Transverse colon (tissue), 4 donors: ENCODE results near the gene PRRT3. TPM values are rescaled to one million over a fixed set of nuclear protein-coding genes. Genes with fewer than 3 reads are reported as not detected.

ENCODE experiments used
- DNase-seq: peaks from one replicate; pipeline ENCODE4 v3.0.0-alpha.2; 2019
- H3K27ac ChIP-seq, 4 donors: fragments of 200-600 bp; sonication (generic); 2 replicates each; pipeline ENCODE4 v1.5.1; 2016 to 2018; ENCODE audit warnings: inconsistent platforms in 4 of 4
- H3K27me3 ChIP-seq: fragments of 200-600 bp; sonication (generic); 2 replicates; pipeline ENCODE4 v1.5.1; 2017; ENCODE audit warnings: inconsistent platforms
- H3K36me3 ChIP-seq, 4 donors: fragments of 200-600 bp; sonication (generic); 2 replicates each; pipeline ENCODE4 v1.5.1; 2017 to 2019; ENCODE audit warnings: inconsistent platforms in 4 of 4
- H3K4me1 ChIP-seq, 4 donors: fragments of 200-600 bp; sonication (generic); 2 replicates each; pipeline ENCODE4 v1.5.1; 2017 to 2020; ENCODE audit warnings: inconsistent platforms in 4 of 4
- H3K4me3 ChIP-seq, 4 donors: fragments of 200-600 bp; sonication (generic); 1 replicate in 1 of 4; 2 replicates in 3 of 4; pipeline versions ENCODE4 v1.5.1 to v1.6.1; 2017 to 2019; ENCODE audit warnings: inconsistent platforms in 4 of 4
- H3K9me3 ChIP-seq, 2 donors: fragments of 200-600 bp; sonication (generic); 2 replicates each; pipeline ENCODE4 v1.5.1; 2017 to 2019; ENCODE audit warnings: inconsistent platforms in 2 of 2
- CTCF ChIP-seq, 5 experiments: fragments of 200-600 bp in 3 of 5; fragments of 450-650 bp in 2 of 5; sonication (generic) in 3 of 5; IDR thresholded peaks; 1 replicate in 2 of 5; 2 replicates in 3 of 5; pipeline ENCODE4 v1.5.1; 2016 to 2017; ENCODE audit warnings: antibody characterized with exemption in 5 of 5, inconsistent platforms in 3 of 5, mild to moderate bottlenecking in 2 of 5, moderate library complexity in 1 of 5
- EP300 ChIP-seq: sonication (generic); formaldehyde crosslinking; IDR thresholded peaks from one replicate; pipeline ENCODE4 v1.6.1; 2017; ENCODE audit warnings: antibody characterized with exemption, low read depth
- POLR2A ChIP-seq: fragments of 450-650 bp; IDR thresholded peaks from one replicate; pipeline ENCODE4 v1.6.1; 2016; ENCODE audit warnings: antibody characterized with exemption, mild to moderate bottlenecking, moderate library complexity
- POLR2AphosphoS5 ChIP-seq, 3 donors: sonication (generic); formaldehyde crosslinking; IDR thresholded peaks; one replicate each; pipeline ENCODE4 v1.6.1; 2016; ENCODE audit warnings: antibody characterized with exemption in 3 of 3
- WGBS, 2 donors: methylation state at CpG; one replicate each; pipeline ENCODE4 v1.1.5; 2018; ENCODE audit warnings: low coverage in 1 of 2; 5-methylcytosine and 5-hydroxymethylcytosine counted together
- in situ Hi-C, 4 donors: fragments of 200-750 bp; cut with MboI; loops; one replicate each; pipeline versions ENCODE4 v1.15.0 to v1.15.1; 2017; ENCODE audit warnings: low sequenced_read_pairs in 3 of 4, low pct_ligation_motif_present in 1 of 4, low pct_unique_long_range_greater_than_20kb in 1 of 4
- intact Hi-C: fragments of 100-400 bp; cut with DNase I; formaldehyde crosslinking; loops from one replicate; pipeline ENCODE4 v1.15.1; 2023; ENCODE audit warnings: low total_unique reads
- total RNA-seq, 4 donors: library from RNA; depleted of rRNA; stranded (reverse); fragments of >200 nt; gene quantifications; one replicate each; pipeline ENCODE4 v1.1.0, GENCODE V29; 2016

PRRT3 gene
- total RNA-seq, 4 donors from 2014 or later = 0.20 to 3.0 (median 1.6) TPM

- TF ChIP-seq EP300 = no peak
- TF ChIP-seq POLR2A = no peak
- no peak for TF ChIP-seq CTCF (IDR thresholded peaks at IDR 0.05)
- TF ChIP-seq POLR2AphosphoS5 (IDR thresholded peaks at IDR 0.05) = no peak
- no peaks in the 10 kb centered on the region for H3K9me3 ChIP-seq
- peaks cover 5 to 20% (median 12%) of the 10 kb centered on the region in 4 donors for H3K4me1 ChIP-seq
- WGBS, 2 donors = 78% methylated on average over 5 of the region's 5 CpGs; no CpG with 5 or more reads in 1 of the 2 donors
- in situ Hi-C loops (no loop called here), intact Hi-C loops (no loop called here)
- no peak overlapping the region for H3K27ac ChIP-seq
- H3K27me3 ChIP-seq = no peaks in the 10 kb centered on the region
- no peak overlapping the region for H3K4me3 ChIP-seq
- H3K36me3 ChIP-seq = peaks cover 0 to 6% (median 0%) of the 10 kb centered on the region in 4 donors
- no peak for DNase-seq
Observed at GRCh38 chr3:9906480-9906879, 45.7 kb downstream of the PRRT3 start.

DNA sequence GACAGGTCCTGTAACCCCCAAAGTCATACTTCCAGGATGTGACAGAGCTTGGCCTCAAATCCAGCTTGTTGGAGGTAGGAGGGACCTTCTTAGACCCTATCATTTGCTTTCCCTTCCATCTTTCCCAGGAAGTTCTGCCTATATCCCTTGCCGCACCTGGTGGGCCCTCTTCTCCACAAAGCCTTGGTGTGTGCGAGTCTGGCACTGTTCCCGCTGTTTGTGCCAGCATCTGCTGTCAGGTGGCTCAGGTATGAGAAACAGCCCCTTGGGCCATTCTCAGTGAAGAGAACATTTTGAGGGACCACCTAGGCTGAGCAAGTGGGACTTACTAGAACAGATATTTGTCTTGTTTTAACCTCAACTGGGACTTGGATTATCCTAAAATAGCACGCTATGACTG, 48.3 kb downstream of the PRRT3 start:
- Histone ChIP-seq H3K9me3 (no peaks in the 10 kb centered on the region), H3K27ac (peak overlapping the region; percentile 79 to 94 (median 86)), H3K27me3 (no peaks in the 10 kb centered on the region), H3K4me3 (peak overlapping the region in 3 of 4 donors; percentile 29 to 55 (median 42)), H3K36me3 (peaks cover 0 to 6% (median 0%) of the 10 kb centered on the region in 4 donors), H3K4me1 (peaks cover 5 to 29% (median 22%) of the 10 kb centered on the region in 4 donors)
- in situ Hi-C loops (no loop called here), intact Hi-C loops (no loop called here)
- DNase-seq = no peak
- no peak for TF ChIP-seq POLR2A
- TF ChIP-seq POLR2AphosphoS5 (IDR thresholded peaks at IDR 0.05) = no peak
- TF ChIP-seq EP300 = no peak
- TF ChIP-seq CTCF (IDR thresholded peaks at IDR 0.05) = no peak
- 64 to 100% methylated on average over 1 to 4 of the region's 4 CpGs for WGBS, 2 donors

DNA sequence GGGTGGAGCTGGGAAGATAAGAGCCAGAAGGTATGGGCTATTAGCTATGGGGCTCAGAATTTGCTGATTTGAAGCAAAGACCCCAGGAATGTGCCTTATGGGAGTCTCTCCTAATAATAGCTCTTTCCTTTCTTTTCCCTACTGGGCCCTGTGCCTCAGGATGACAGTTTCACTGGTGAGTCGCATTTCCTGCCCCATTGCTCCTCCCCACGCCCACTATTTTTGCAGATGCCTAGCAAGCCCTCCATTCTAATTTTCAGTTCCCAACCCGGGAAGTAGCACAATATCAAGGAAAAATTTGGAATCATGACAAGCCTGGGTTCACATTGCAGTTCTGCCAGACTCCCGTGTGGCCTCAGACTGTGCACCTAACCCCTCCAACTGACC, 49.0 kb downstream of the PRRT3 start:
- DNase-seq = no peak
- H3K4me1 ChIP-seq = peaks cover 8 to 36% (median 29%) of the 10 kb centered on the region in 4 donors
- no peak for TF ChIP-seq POLR2AphosphoS5 (IDR thresholded peaks at IDR 0.05)
- no peak for TF ChIP-seq EP300
- TF ChIP-seq POLR2A = no peak
- no peak for TF ChIP-seq CTCF (IDR thresholded peaks at IDR 0.05)
- intact Hi-C loops (no loop called here), in situ Hi-C loops (no loop called here)
- peaks cover 0 to 6% (median 0%) of the 10 kb centered on the region in 4 donors for H3K36me3 ChIP-seq
- no peaks in the 10 kb centered on the region for H3K9me3 ChIP-seq
- peak overlapping the region; percentile 3 to 55 (median 36) for H3K4me3 ChIP-seq
- peak overlapping the region; percentile 79 to 94 (median 86) for H3K27ac ChIP-seq
- H3K27me3 ChIP-seq = no peaks in the 10 kb centered on the region
- WGBS, 2 donors = 18% methylated on average over 4 of the region's 4 CpGs; no CpG with 5 or more reads in 1 of the 2 donors

- Histone ChIP-seq H3K4me3 (peak within 1 kb of the TSS; percentile 3 to 55 (median 36)), H3K36me3 (peaks cover 0 to 6% (median 0%) of the 10 kb centered on the region in 4 donors), H3K4me1 (peaks cover 8 to 42% (median 35%) of the 10 kb centered on the region in 4 donors), H3K27me3 (no peaks in the 10 kb centered on the region), H3K9me3 (no peaks in the 10 kb centered on the region), H3K27ac (peak within 1 kb of the TSS; percentile 79 to 94 (median 86))
- 35% methylated on average over 8 of the region's 13 CpGs; no CpG with 5 or more reads in 1 of the 2 donors for WGBS, 2 donors
- in situ Hi-C loops (no loop called here), intact Hi-C loops (no loop called here)
- peak; percentile 82 for DNase-seq
- TF ChIP-seq EP300 = no peak
- TF ChIP-seq POLR2A = peak; percentile 78
- peak; percentile 62 to 82 (median 82) for TF ChIP-seq POLR2AphosphoS5 (IDR thresholded peaks at IDR 0.05)
- no peak for TF ChIP-seq CTCF (IDR thresholded peaks at IDR 0.05)
Observed at GRCh38 chr3:9902372-9903237, 49.6 kb downstream of the PRRT3 start, which contains the start of gene IL17RE. TSS of gene IL17RE (plus strand) at chr3:9902848. CDS start at chr3:9902933, 85 bp downstream.
